Motor neuron (in vitro differentiated cells): ENCODE data around the gene LYPD8. TPM values are rescaled to one million over a fixed set of nuclear protein-coding genes. Genes with fewer than 3 reads are reported as not detected.
A peak's percentile ranks its signal among the peaks of the same experiment; 100 is the strongest.
"Not testable (repeated sequence)": the region's sequence is repeated elsewhere in the genome, so short reads cannot be mapped to it uniquely, and the experiment has no call there.

Experiments
- ATAC-seq, 8 experiments: fragments of 200-7000 bp; cut with Tn5 transposase; replicated peaks in 6 of 8; 2 replicates each; pipeline ENCODE4 v1.8.0; 2021; ENCODE audit warnings: mild to moderate bottlenecking in 8 of 8, moderate library complexity in 8 of 8
- H3K27ac ChIP-seq, 2 donors: fragments of 250-450 bp; sonication (Bioruptor Pico); 2 replicates each; pipeline ENCODE4 v1.9.0; 2021; ENCODE audit warnings: antibody characterized with exemption in 2 of 2, mild to moderate bottlenecking in 2 of 2, moderate library complexity in 1 of 2
- H3K4me1 ChIP-seq, 2 donors: fragments of 250-450 bp; sonication (Bioruptor Pico); replicated peaks in 1 of 2; 2 replicates each; pipeline ENCODE4 v1.6.1; 2021; ENCODE audit warnings: antibody characterized with exemption in 2 of 2, mild to moderate bottlenecking in 2 of 2, moderate library complexity in 1 of 2
- H3K4me3 ChIP-seq, 5 donors: fragments of 250-450 bp; sonication (Bioruptor Pico); 2 replicates each; pipeline ENCODE4 v1.9.0; 2021; ENCODE audit warnings: antibody characterized with exemption in 5 of 5, mild to moderate bottlenecking in 5 of 5, moderate library complexity in 4 of 5
- WGBS, 10 experiments: fragments of 450-650 bp; shearing (Covaris generic); methylation state at CpG; one replicate each; pipeline ENCODE4 v1.0.0; 2022; 5-methylcytosine and 5-hydroxymethylcytosine counted together
- in situ Hi-C, 9 experiments: fragments of 400-800 bp; cut with MboI; loops; one replicate each; pipeline ENCODE4 v1.15.0; 2021; ENCODE audit warnings: low sequenced_read_pairs in 9 of 9, low pct_unique_long_range_greater_than_20kb in 2 of 9; ENCODE audit not compliant: unreplicated experiment in 9 of 9
- total RNA-seq, 8 experiments: library from RNA; unstranded; fragments of 300-600 nt; gene quantifications; 2 replicates each; pipeline versions ENCODE4 v1.2.3 to v1.2.4, GENCODE V29; 2022

The LYPD8 gene, protein sequence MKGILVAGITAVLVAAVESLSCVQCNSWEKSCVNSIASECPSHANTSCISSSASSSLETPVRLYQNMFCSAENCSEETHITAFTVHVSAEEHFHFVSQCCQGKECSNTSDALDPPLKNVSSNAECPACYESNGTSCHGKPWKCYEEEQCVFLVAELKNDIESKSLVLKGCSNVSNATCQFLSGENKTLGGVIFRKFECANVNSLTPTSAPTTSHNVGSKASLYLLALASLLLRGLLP
- under 1 TPM in 2 of 8 experiments, not detected in 6; 0.24 to 0.59 TPM for total RNA-seq

GRCh38 chr1:248755517-248755916 lies at the start of gene LYPD8:
TSS of gene LYPD8 (minus strand) at chr1:248755759. CDS start at chr1:248751081, 4,678 bp downstream.
- H3K4me1 ChIP-seq, result no peaks in the 10 kb centered on the region
- in situ Hi-C loops, result no loop called here
- peak in 1 of 8 experiments; percentile 93 for ATAC-seq
- no peak within 1 kb of the TSS for H3K4me3 ChIP-seq
- 0 to 57% (median 39%) methylated on average over 1 to 5 of the region's 6 CpGs; no CpG with 5 or more reads in 3 of the 10 experiments for WGBS, 10 experiments
- no peak within 1 kb of the TSS for H3K27ac ChIP-seq

DNA sequence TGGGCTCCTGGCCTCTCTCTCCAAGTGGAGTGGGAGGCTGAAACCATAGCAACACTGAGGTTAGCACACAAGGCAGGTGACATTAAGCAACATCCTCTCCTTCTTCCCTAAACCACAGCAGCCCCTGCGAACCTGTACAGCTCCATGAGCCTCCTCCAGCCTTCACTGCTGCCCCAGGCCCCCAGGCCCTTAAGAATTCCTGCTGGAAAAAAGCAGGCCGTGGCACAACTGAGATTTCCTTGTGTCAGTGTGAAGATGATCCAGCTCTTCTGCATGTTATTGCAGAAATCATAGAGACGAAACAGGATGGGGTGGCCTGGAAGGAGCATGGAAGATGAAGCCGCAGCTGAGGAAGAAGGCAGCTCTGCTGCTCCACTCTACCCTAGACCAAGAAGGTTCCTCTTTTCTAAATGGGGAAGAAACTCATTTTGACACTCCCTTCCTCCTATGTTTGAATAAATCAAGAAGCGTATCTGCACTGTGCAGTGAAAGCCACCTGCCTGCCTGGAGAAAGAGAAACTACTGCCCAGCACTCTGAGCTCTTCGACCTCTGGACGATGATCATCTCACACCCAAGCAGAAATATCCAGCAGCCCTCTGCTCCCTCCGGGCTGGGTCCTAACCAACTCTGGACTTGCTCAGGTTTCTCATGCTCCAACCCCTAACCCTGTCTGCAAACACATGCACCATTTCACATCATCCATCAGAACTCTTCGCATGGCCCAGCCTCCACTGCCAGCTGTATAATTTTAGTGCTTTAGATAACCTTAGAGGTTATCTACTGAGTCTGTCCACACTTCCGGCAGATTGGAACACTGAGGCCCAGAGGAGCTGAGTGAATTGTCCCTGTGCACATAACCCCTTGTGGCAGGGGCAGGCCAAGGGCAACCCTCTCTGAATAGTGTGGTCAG lies 49.5 kb upstream of the LYPD8 start:
- no peak overlapping the region for H3K27ac ChIP-seq
- peaks cover 0 to 6% of the 10 kb centered on the region in 2 donors for H3K4me1 ChIP-seq
- H3K4me3 ChIP-seq, result no peak overlapping the region
- 0 to 84% (median 72%) methylated on average over 1 to 10 of the region's 10 CpGs; no CpG with 5 or more reads in 1 of the 10 experiments for WGBS, 10 experiments
- no peak for ATAC-seq
- in situ Hi-C loops, result no loop called here

DNA sequence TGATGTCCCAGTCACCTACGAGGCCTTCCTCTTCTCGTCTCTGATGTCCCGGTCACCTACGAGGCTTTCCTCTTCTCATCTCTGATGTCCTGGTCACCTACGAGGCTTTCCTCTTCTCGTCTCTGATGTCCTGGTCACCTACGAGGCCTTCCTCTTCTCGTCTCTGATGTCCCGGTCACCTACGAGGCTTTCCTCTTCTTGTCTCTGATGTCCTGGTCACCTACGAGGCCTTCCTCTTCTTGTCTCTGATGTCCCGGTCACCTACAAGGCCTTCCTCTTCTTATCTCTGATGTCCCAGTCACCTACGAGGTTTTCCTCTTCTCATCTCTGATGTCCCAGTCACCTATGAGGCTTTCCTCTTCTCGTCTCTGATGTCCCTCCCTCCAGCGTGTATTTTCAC lies 47.9 kb upstream of the LYPD8 start:
- H3K4me3 ChIP-seq, in situ Hi-C loops, H3K27ac ChIP-seq, ATAC-seq, H3K4me1 ChIP-seq: not testable (repeated sequence)
- WGBS, 10 experiments, result 39 to 87% (median 74%) methylated on average over 6 to 15 of the region's 15 CpGs; no CpG with 5 or more reads in 1 of the 10 experiments

GRCh38 chr1:248802454-248802853 lies 46.9 kb upstream of the LYPD8 start:
- WGBS, 10 experiments, result 49 to 100% (median 80%) methylated on average over 1 to 5 of the region's 6 CpGs; no CpG with 5 or more reads in 2 of the 10 experiments
- no peak for ATAC-seq
- Histone ChIP-seq H3K4me1 (peaks cover 0 to 6% of the 10 kb centered on the region in 2 donors), H3K27ac (no peak overlapping the region), H3K4me3 (no peak overlapping the region)
- in situ Hi-C loops, result no loop called here

- no peaks in the 10 kb centered on the region for H3K4me1 ChIP-seq
These were observed 44.9 kb upstream of the LYPD8 start for GRCh38 chr1:248800459-248800858.

GRCh38 chr1:248798791-248799190 lies 43.2 kb upstream of the LYPD8 start:
- in situ Hi-C loops, result no loop called here
- Histone ChIP-seq H3K27ac (no peak overlapping the region), H3K4me3 (no peak overlapping the region), H3K4me1 (no peaks in the 10 kb centered on the region)
- no peak for ATAC-seq
- 41 to 100% (median 59%) methylated on average over 1 to 3 of the region's 3 CpGs for WGBS, 10 experiments

More at GRCh38 chr1:248800459-248800858, 44.9 kb upstream of the LYPD8 start:
- no peak overlapping the region for H3K27ac ChIP-seq
- ATAC-seq, result no peak
- H3K4me3 ChIP-seq, result no peak overlapping the region
- WGBS, 10 experiments, result 11 to 63% (median 50%) methylated on average over 3 of the region's 3 CpGs
- in situ Hi-C loops, result no loop called here

GRCh38 chr1:248794663-248795062 lies 39.1 kb upstream of the LYPD8 start:
- H3K27ac ChIP-seq, in situ Hi-C loops, H3K4me1 ChIP-seq, ATAC-seq, H3K4me3 ChIP-seq: not testable (repeated sequence)
- 24 to 90% (median 52%) methylated on average over 2 to 5 of the region's 5 CpGs for WGBS, 10 experiments

- Histone ChIP-seq H3K27ac (no peak overlapping the region), H3K4me3 (no peak overlapping the region), H3K4me1 (no peaks in the 10 kb centered on the region)
- in situ Hi-C loops, result no loop called here
- no peak for ATAC-seq
These were observed 38.0 kb upstream of the LYPD8 start for GRCh38 chr1:248793592-248793991.

DNA sequence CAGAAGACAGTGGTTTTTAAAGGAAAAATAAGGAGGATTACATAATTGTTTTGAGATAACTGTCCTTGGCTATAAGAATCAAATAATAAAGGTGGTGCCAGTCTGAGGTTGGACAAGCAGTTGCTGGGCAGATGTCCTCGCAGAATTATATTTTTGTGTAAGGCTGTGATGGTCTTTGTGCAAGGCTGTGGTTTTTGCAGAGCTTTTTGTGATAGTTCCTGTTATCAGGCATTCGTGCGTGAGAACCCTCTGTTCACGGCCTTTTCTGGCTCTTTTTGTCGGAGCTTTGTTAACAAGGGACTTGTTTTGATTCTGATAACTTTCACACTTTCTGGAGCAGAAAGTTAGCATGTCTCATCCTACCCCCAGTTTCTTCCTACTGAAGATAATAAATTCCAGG lies 36.8 kb upstream of the LYPD8 start:
- Histone ChIP-seq H3K4me3 (no peak overlapping the region), H3K4me1 (no peaks in the 10 kb centered on the region), H3K27ac (no peak overlapping the region)
- in situ Hi-C loops, result no loop called here
- 22 to 76% (median 43%) methylated on average over 1 to 5 of the region's 5 CpGs; no CpG with 5 or more reads in 1 of the 10 experiments for WGBS, 10 experiments
- ATAC-seq, result no peak

DNA sequence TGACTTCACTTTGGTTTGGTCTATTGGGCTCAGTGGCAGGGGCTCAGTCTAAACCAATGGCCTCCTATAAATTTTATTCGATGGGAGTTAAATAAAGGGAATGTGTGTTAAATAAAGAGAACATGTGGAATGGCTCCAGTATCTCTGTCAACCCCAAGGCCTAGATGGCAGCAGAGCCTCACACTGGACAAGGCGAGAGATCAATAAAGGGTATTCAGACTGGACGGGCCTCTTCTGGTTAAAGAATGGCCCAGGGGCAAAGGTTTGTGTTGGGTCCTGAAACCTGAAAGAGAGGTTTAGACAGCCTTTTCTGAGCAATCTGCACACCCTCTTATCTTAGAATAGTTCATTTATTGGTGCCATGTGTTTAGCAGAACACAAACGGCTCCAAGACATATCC lies 35.5 kb upstream of the LYPD8 start:
- Histone ChIP-seq H3K4me1 (no peaks in the 10 kb centered on the region), H3K4me3 (no peak overlapping the region), H3K27ac (no peak overlapping the region)
- no peak for ATAC-seq
- in situ Hi-C loops, result no loop called here
- 8 to 72% (median 50%) methylated on average over 1 to 4 of the region's 4 CpGs; no CpG with 5 or more reads in 1 of the 10 experiments for WGBS, 10 experiments

DNA sequence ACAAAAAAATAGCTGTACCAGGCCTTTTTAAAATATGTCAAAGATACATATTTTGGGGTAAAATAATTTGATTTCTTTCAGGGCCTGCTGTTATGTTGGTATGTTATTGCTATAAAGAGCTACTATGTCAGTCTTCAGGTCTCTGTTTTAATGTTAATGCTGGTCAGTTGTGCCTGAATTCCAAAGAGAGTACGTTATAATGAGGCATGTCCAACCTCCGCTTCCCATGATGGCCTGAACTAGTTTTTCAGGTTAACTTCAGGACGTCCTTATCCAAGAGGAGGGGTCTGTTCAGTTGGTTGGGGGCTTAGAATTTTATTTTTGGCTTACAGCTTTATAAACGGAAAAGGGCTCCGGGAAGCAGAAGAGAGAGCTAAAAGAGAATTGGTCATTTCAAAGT lies 34.9 kb upstream of the LYPD8 start:
- no peak overlapping the region for H3K27ac ChIP-seq
- in situ Hi-C loops, result no loop called here
- 0 to 84% (median 55%) methylated on average over 1 to 5 of the region's 5 CpGs; no CpG with 5 or more reads in 1 of the 10 experiments for WGBS, 10 experiments
- no peaks in the 10 kb centered on the region for H3K4me1 ChIP-seq
- no peak overlapping the region for H3K4me3 ChIP-seq
- ATAC-seq, result no peak

GRCh38 chr1:248789337-248789736 lies 33.8 kb upstream of the LYPD8 start:
- H3K4me1 ChIP-seq, ATAC-seq, in situ Hi-C loops, H3K27ac ChIP-seq, H3K4me3 ChIP-seq: not testable (repeated sequence)
- WGBS, 10 experiments, result 20 to 61% (median 43%) methylated on average over 1 to 2 of the region's 2 CpGs; no CpG with 5 or more reads in 5 of the 10 experiments

DNA sequence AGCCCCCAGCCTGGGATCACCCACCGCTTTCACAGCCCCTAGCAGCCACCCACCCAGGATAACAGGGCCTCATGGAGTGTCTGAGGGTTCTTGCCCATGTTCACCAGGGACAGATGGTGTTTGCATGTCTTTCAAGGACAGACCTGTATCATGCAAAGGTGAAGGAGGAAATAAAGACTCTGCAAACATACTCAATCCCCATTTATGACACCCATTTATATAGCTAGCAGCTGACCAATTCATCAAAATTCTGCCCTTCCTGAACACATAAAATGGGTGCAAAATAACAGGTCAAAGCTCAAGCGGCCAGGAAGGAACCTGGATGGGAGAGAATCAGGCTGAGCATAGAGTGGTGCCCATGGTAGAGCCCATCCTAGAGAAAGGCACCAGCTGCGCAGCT lies 32.8 kb upstream of the LYPD8 start:
- Histone ChIP-seq H3K4me3 (no peak overlapping the region), H3K4me1 (no peaks in the 10 kb centered on the region), H3K27ac (no peak overlapping the region)
- no peak for ATAC-seq
- in situ Hi-C loops, result no loop called here
- WGBS, 10 experiments, result 0 to 75% (median 41%) methylated on average over 1 to 3 of the region's 3 CpGs; no CpG with 5 or more reads in 4 of the 10 experiments
